HepG2 (cell line): ENCODE results near the gene MISP3. TPM values are rescaled to one million over a fixed set of nuclear protein-coding genes. Genes with fewer than 3 reads are reported as not detected.

Experiments
- BHLHE40 ChIP-seq: IDR thresholded peaks from 2 replicates; pipeline ENCODE4 v1.6.1; 2011; ENCODE audit warnings: low read length, improper control_type of control experiment
- ESRRA ChIP-seq: sonication (generic); formaldehyde crosslinking; IDR thresholded peaks from 2 replicates; pipeline ENCODE4 v1.5.1; 2020; ENCODE audit warnings: mild to moderate bottlenecking, low read depth, missing genetic modification reagents
- JDP2 ChIP-seq: sonication (generic); formaldehyde crosslinking; IDR thresholded peaks from 2 replicates; pipeline ENCODE4 v1.8.1; 2022; ENCODE audit warnings: missing genetic modification reagents, borderline replicate concordance
- NR2F1 ChIP-seq, 2 experiments: fragments of 450-650 bp in 1 of 2; formaldehyde crosslinking in 1 of 2; IDR thresholded peaks; 2 replicates each; pipeline versions ENCODE4 v1.5.0 to v1.6.1; 2016 to 2020; ENCODE audit warnings: mild to moderate bottlenecking in 1 of 2, missing compliant biosample characterization in 1 of 2, missing genetic modification reagents in 1 of 2, moderate library complexity in 1 of 2
- RNF2 ChIP-seq: fragments of 450-650 bp; conservative IDR thresholded peaks from 2 replicates; pipeline ENCODE4 v1.6.1; 2016; ENCODE audit warnings: low read depth
- ZFP41 ChIP-seq: sonication (generic); formaldehyde crosslinking; IDR thresholded peaks from 2 replicates; pipeline ENCODE4 v1.4.0; 2020; ENCODE audit warnings: mild to moderate bottlenecking, missing genetic modification reagents, borderline replicate concordance
- ZMYM4 ChIP-seq: sonication (generic); formaldehyde crosslinking; IDR thresholded peaks from 2 replicates; pipeline ENCODE4 v1.8.1; 2023; ENCODE audit warnings: mild to moderate bottlenecking, missing genetic modification reagents
- ZNF138 ChIP-seq: sonication (generic); formaldehyde crosslinking; IDR thresholded peaks from 2 replicates; pipeline ENCODE4 v1.5.0; 2020; ENCODE audit warnings: mild to moderate bottlenecking, low read depth, missing genetic modification reagents
- ZNF839 ChIP-seq: sonication (generic); formaldehyde crosslinking; IDR thresholded peaks from 2 replicates; pipeline ENCODE4 v1.4.0; 2020; ENCODE audit warnings: missing genetic modification reagents, mild to moderate bottlenecking, borderline replicate concordance
- ZNF883 ChIP-seq: sonication (generic); formaldehyde crosslinking; IDR thresholded peaks from 2 replicates; pipeline ENCODE4 v1.5.1; 2020; ENCODE audit warnings: mild to moderate bottlenecking, missing genetic modification reagents; ENCODE audit errors: not compliant biosample characterization
- polyA plus RNA-seq, 8 experiments: library from polyadenylated mRNA; depleted of rRNA in 3 of 8; stranded (reverse) in 7 of 8; unstranded in 1 of 8; fragments of >200 nt; fragmentation: Illumina TruSeq in 4 of 8; extraction: Trizol in 4 of 8; gene quantifications; 2 replicates each; pipeline versions ENCODE4 v1.2.1 to v1.2.3, GENCODE V29; 2011 to 2016; ENCODE audit warnings: low read depth in 4 of 8, missing spikeins in 1 of 8, mixed read lengths in 1 of 8; ENCODE audit not compliant: insufficient read depth in 1 of 8
- total RNA-seq, 5 experiments: library from RNA; depleted of rRNA; stranded (reverse); fragments of >200 nt; fragmentation: Illumina TruSeq; extraction: Trizol; gene quantifications; 2 replicates each; pipeline ENCODE4 v1.2.3, GENCODE V29; 2016; ENCODE audit warnings: low read depth in 1 of 5
- TF ChIP-seq, protein P1 (sequence below): sonication (generic); formaldehyde crosslinking; IDR thresholded peaks from 2 replicates; pipeline ENCODE4 v1.4.0; 2020; ENCODE audit warnings: missing genetic modification reagents, borderline replicate concordance
- TF ChIP-seq, protein P2 (sequence below): sonication (generic); formaldehyde crosslinking; IDR thresholded peaks from 2 replicates; pipeline ENCODE4 v1.4.0; 2020; ENCODE audit warnings: missing genetic modification reagents, borderline replicate concordance
- TF ChIP-seq, protein P3 (sequence below): IDR thresholded peaks from 2 replicates; pipeline ENCODE4 v1.6.1; 2016; ENCODE audit warnings: missing genetic modification reagents, missing compliant biosample characterization
- TF ChIP-seq, protein P4 (sequence below): sonication (generic); formaldehyde crosslinking; IDR thresholded peaks from 2 replicates; pipeline ENCODE4 v1.8.0; 2022; ENCODE audit warnings: mild to moderate bottlenecking, missing genetic modification reagents
- TF ChIP-seq, protein P5 (sequence below): sonication (generic); formaldehyde crosslinking; IDR thresholded peaks from 2 replicates; pipeline ENCODE4 v1.4.0; 2020; ENCODE audit warnings: missing genetic modification reagents

Gene MISP3
- total and polyA plus RNA-seq, 2 of the 13 experiments (the other 11 are each of a cell fraction or from before 2014, with no cell fraction given), result 2.5 to 5.4 TPM

DNA sequence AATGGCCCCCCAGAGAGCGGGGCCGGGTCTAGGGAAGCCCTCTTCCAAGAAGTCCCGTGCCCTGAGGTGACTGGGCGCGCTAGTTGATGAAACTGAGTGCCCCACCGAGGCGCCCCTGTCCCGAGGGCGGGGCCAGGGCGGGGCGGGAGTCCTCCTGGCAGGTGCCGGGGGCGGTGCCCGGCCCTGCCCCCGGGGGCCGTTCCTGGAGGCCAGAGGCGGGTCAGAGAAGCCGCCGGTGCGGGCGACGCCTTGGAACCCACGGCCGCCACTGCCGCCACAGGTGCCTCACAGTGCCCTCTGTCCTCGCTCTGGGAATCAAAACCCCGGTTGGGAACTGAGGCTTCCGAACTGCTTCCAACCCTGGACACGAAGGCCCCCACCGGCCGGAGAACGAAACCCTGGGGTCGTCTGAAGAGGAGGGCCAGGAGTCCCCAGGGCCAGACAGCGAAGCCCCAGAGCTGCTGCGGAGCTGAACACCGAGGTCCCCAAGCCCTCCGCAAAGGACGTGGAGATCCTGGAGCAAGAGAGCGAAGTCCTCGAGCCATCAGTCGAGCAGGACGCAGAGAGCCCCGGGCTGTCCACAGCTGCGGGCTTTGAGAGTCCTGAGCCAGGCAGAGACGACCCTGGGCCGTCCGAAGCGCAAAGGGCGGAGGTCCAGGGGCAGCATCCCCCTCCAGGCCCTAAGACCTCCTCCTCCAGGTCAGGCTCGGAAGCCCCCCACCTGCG lies at the start of gene MISP3 (continued):
- TF ChIP-seq ZNF883 (CRISPR knock-in tag) (no peak), JDP2 (CRISPR knock-in tag) (no peak), BHLHE40 (peak; percentile 22; the same call in 1 of the 2 replicates), ZNF839 (CRISPR knock-in tag) (no peak), ESRRA (no peak), ZFP41 (no peak; the same call in 1 of the 2 replicates), ZMYM4 (no peak), RNF2 (no peak; the same call in 1 of the 2 replicates), ZNF138 (no peak), NR2F1 (CRISPR knock-in tag; IDR thresholded peaks at IDR 0.05) (no peak)
- TF ChIP-seq, protein P1, sequence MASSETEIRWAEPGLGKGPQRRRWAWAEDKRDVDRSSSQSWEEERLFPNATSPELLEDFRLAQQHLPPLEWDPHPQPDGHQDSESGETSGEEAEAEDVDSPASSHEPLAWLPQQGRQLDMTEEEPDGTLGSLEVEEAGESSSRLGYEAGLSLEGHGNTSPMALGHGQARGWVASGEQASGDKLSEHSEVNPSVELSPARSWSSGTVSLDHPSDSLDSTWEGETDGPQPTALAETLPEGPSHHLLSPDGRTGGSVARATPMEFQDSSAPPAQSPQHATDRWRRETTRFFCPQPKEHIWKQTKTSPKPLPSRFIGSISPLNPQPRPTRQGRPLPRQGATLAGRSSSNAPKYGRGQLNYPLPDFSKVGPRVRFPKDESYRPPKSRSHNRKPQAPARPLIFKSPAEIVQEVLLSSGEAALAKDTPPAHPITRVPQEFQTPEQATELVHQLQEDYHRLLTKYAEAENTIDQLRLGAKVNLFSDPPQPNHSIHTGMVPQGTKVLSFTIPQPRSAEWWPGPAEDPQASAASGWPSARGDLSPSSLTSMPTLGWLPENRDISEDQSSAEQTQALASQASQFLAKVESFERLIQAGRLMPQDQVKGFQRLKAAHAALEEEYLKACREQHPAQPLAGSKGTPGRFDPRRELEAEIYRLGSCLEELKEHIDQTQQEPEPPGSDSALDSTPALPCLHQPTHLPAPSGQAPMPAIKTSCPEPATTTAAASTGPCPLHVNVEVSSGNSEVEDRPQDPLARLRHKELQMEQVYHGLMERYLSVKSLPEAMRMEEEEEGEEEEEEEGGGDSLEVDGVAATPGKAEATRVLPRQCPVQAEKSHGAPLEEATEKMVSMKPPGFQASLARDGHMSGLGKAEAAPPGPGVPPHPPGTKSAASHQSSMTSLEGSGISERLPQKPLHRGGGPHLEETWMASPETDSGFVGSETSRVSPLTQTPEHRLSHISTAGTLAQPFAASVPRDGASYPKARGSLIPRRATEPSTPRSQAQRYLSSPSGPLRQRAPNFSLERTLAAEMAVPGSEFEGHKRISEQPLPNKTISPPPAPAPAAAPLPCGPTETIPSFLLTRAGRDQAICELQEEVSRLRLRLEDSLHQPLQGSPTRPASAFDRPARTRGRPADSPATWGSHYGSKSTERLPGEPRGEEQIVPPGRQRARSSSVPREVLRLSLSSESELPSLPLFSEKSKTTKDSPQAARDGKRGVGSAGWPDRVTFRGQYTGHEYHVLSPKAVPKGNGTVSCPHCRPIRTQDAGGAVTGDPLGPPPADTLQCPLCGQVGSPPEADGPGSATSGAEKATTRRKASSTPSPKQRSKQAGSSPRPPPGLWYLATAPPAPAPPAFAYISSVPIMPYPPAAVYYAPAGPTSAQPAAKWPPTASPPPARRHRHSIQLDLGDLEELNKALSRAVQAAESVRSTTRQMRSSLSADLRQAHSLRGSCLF (CRISPR knock-in tag), result no peak
- TF ChIP-seq, protein P2, sequence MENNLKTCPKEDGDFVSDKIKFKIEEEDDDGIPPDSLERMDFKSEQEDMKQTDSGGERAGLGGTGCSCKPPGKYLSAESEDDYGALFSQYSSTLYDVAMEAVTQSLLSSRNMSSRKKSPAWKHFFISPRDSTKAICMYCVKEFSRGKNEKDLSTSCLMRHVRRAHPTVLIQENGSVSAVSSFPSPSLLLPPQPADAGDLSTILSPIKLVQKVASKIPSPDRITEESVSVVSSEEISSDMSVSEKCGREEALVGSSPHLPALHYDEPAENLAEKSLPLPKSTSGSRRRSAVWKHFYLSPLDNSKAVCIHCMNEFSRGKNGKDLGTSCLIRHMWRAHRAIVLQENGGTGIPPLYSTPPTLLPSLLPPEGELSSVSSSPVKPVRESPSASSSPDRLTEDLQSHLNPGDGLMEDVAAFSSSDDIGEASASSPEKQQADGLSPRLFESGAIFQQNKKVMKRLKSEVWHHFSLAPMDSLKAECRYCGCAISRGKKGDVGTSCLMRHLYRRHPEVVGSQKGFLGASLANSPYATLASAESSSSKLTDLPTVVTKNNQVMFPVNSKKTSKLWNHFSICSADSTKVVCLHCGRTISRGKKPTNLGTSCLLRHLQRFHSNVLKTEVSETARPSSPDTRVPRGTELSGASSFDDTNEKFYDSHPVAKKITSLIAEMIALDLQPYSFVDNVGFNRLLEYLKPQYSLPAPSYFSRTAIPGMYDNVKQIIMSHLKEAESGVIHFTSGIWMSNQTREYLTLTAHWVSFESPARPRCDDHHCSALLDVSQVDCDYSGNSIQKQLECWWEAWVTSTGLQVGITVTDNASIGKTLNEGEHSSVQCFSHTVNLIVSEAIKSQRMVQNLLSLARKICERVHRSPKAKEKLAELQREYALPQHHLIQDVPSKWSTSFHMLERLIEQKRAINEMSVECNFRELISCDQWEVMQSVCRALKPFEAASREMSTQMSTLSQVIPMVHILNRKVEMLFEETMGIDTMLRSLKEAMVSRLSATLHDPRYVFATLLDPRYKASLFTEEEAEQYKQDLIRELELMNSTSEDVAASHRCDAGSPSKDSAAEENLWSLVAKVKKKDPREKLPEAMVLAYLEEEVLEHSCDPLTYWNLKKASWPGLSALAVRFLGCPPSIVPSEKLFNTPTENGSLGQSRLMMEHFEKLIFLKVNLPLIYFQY, result no peak
- TF ChIP-seq, protein P3, sequence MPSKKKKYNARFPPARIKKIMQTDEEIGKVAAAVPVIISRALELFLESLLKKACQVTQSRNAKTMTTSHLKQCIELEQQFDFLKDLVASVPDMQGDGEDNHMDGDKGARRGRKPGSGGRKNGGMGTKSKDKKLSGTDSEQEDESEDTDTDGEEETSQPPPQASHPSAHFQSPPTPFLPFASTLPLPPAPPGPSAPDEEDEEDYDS (CRISPR knock-in tag), result no peak
- TF ChIP-seq, protein P4, sequence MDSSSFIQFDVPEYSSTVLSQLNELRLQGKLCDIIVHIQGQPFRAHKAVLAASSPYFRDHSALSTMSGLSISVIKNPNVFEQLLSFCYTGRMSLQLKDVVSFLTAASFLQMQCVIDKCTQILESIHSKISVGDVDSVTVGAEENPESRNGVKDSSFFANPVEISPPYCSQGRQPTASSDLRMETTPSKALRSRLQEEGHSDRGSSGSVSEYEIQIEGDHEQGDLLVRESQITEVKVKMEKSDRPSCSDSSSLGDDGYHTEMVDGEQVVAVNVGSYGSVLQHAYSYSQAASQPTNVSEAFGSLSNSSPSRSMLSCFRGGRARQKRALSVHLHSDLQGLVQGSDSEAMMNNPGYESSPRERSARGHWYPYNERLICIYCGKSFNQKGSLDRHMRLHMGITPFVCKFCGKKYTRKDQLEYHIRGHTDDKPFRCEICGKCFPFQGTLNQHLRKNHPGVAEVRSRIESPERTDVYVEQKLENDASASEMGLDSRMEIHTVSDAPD (CRISPR knock-in tag), result no peak
- TF ChIP-seq, protein P5, sequence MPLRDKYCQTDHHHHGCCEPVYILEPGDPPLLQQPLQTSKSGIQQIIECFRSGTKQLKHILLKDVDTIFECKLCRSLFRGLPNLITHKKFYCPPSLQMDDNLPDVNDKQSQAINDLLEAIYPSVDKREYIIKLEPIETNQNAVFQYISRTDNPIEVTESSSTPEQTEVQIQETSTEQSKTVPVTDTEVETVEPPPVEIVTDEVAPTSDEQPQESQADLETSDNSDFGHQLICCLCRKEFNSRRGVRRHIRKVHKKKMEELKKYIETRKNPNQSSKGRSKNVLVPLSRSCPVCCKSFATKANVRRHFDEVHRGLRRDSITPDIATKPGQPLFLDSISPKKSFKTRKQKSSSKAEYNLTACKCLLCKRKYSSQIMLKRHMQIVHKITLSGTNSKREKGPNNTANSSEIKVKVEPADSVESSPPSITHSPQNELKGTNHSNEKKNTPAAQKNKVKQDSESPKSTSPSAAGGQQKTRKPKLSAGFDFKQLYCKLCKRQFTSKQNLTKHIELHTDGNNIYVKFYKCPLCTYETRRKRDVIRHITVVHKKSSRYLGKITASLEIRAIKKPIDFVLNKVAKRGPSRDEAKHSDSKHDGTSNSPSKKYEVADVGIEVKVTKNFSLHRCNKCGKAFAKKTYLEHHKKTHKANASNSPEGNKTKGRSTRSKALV (CRISPR knock-in tag), result peak; percentile 45; the same call in 1 of the 2 replicates
